Heart left ventricle (tissue), 16 donors: ENCODE data around the gene EIPR1. TPM values are rescaled to one million over a fixed set of nuclear protein-coding genes. Genes with fewer than 3 reads are reported as not detected.

Source experiments
- ATAC-seq, 4 donors: fragments of 200-7000 bp; cut with Tn5 transposase; one replicate each; pipeline ENCODE4 v1.9.1; 2020 to 2022; ENCODE audit warnings: moderate library complexity in 4 of 4, mild to moderate bottlenecking in 3 of 4, moderate number of reproducible peaks in 1 of 4
- DNase-seq, 5 donors: peaks; one replicate each; pipeline ENCODE4 v3.0.0-alpha.2; 2020
- H3K27ac ChIP-seq, 12 donors: fragments of 200-600 bp; sonication (generic) in 4 of 12; one replicate each; pipeline versions ENCODE4 v1.5.0 to v1.8.0; 2016 to 2022; ENCODE audit warnings: mild to moderate bottlenecking in 2 of 12
- H3K27me3 ChIP-seq, 9 donors: fragments of 200-600 bp; sonication (generic) in 2 of 9; one replicate each; pipeline versions ENCODE4 v1.5.1 to v1.8.0; 2016 to 2022; ENCODE audit warnings: mild to moderate bottlenecking in 3 of 9
- H3K36me3 ChIP-seq, 9 donors: fragments of 200-600 bp; sonication (generic) in 2 of 9; one replicate each; pipeline versions ENCODE4 v1.5.0 to v1.8.0; 2018 to 2022; ENCODE audit warnings: mild to moderate bottlenecking in 2 of 9
- H3K4me1 ChIP-seq, 12 donors: fragments of 200-600 bp; sonication (generic) in 4 of 12; one replicate each; pipeline versions ENCODE4 v1.5.0 to v1.8.0; 2016 to 2022; ENCODE audit warnings: mild to moderate bottlenecking in 3 of 12
- H3K4me3 ChIP-seq, 12 donors: fragments of 200-600 bp; sonication (generic) in 4 of 12; one replicate each; pipeline versions ENCODE4 v1.5.0 to v1.8.0; 2017 to 2022; ENCODE audit warnings: mild to moderate bottlenecking in 9 of 12, moderate library complexity in 4 of 12
- H3K9me3 ChIP-seq, 12 donors: fragments of 200-600 bp; sonication (generic) in 4 of 12; one replicate each; pipeline versions ENCODE4 v1.5.0 to v1.8.0; 2016 to 2022; ENCODE audit warnings: mild to moderate bottlenecking in 1 of 12
- CTCF ChIP-seq, 12 donors: fragments of 200-600 bp; sonication (generic) in 4 of 12; IDR thresholded peaks; one replicate each; pipeline versions ENCODE4 v1.5.0 to v1.8.0; 2018 to 2022; ENCODE audit warnings: antibody characterized with exemption in 12 of 12, mild to moderate bottlenecking in 5 of 12
- POLR2A ChIP-seq, 2 donors: fragments of 450-650 bp; IDR thresholded peaks; one replicate each; pipeline ENCODE4 v1.6.1; 2017; ENCODE audit warnings: antibody characterized with exemption in 2 of 2, mild to moderate bottlenecking in 2 of 2, moderate library complexity in 2 of 2
- WGBS, 4 donors: extraction: QIAGEN DNeasy Blood & Tissue Kit in 2 of 4; methylation state at CpG; one replicate each; pipeline versions ENCODE4 v1.1.5 to v1.1.7; 2013 to 2018; 5-methylcytosine and 5-hydroxymethylcytosine counted together
- intact Hi-C, 10 donors: fragments of 100-400 bp; cut with DNase I; formaldehyde crosslinking; loops; one replicate each; pipeline versions ENCODE4 v1.11.1 to v1.14.2; 2022
- polyA plus RNA-seq, 2 donors: library from polyadenylated mRNA; stranded (reverse); fragments of 200-250 nt; gene quantifications; one replicate each; pipeline ENCODE4 v1.2.3, GENCODE V29; 2013
- total RNA-seq, 9 donors: library from RNA; depleted of rRNA in 2 of 9; stranded (reverse); fragments of >200 nt in 2 of 9; fragmentation: NEBNext Ultra II Directional in 3 of 9; extraction: Animal tissue kit (Norgen Biotek cat#: 25700) in 3 of 9; gene quantifications; one replicate each; pipeline versions ENCODE4 v1.1.0 to v1.2.4, GENCODE V29; 2016 to 2023
- donor health status: ischemic (EF 13 %, LVEDD 7.1; RV severe dilation, severe dysfunction).
- donor health status: healthy with polysubstance abuse.
- donor health status: DM: no; HTN: yes; CAD: no.
- donor health status: DM: no; HTN: no; CAD: no.
- donor health status: ischemic (EF 25% LVEDD 6.9; RV normal size, moderate dysfunction).
- donor health status: ischemic (EF 25% LVEDD 5.7; RV mildly dilated, moderate dysfunction).
- donor health status: healthy.
- donor health status: DM: yes; HTN: yes; CAD: no.
- donor health status: ischemic (EF 35%, LVEDD 5.7; RV mildly dilated, moderate dysfunction).
- donor health status: nonischemic (EF 11% LVEDD 7.7; RV severe dilation, severe dysfunction).
- donor health status: DM: yes; HTN: yes; CAD: no.
- donor health status: PGD.
- donor health status: ischemic (EF 29% LVEDD 5.4; RV normal size, mild dysfunction).
- donor health status: nonischemic (EF 23%, LVEDD 6.1; RV moderate dilation, normal function).

The EIPR1 gene
- total and polyA plus RNA-seq, 11 donors = 7.9 to 26.1 (median 13.3) TPM

- 50 to 77% (median 72%) methylated on average over 7 to 8 of the region's 8 CpGs for WGBS, 4 donors
- ATAC-seq (peak in 1 of 4 donors; percentile 28), DNase-seq (no peak)
- Histone ChIP-seq H3K27me3 (no peaks in the 10 kb centered on the region), H3K4me3 (no peak overlapping the region), H3K4me1 (peaks cover 0 to 5% (median 0%) of the 10 kb centered on the region in 12 donors), H3K27ac (no peak overlapping the region), H3K36me3 (peaks cover 0 to 49% (median 6%) of the 10 kb centered on the region in 9 donors), H3K9me3 (no peaks in the 10 kb centered on the region)
- intact Hi-C loops = no loop called here
- TF ChIP-seq POLR2A (IDR thresholded peaks at IDR 0.05) = no peak
- no peak for TF ChIP-seq CTCF (IDR thresholded peaks at IDR 0.05)
These were observed 45.5 kb downstream of the EIPR1 start for GRCh38 chr2:3332133-3332532.

- 79 to 99% (median 90%) methylated on average over 5 of the region's 5 CpGs for WGBS, 4 donors
- peaks cover 0 to 5% (median 0%) of the 10 kb centered on the region in 12 donors for H3K4me1 ChIP-seq
- no peaks in the 10 kb centered on the region for H3K9me3 ChIP-seq
- H3K27me3 ChIP-seq = no peaks in the 10 kb centered on the region
- intact Hi-C loops = no loop called here
- H3K27ac ChIP-seq = no peak overlapping the region
- no peak overlapping the region for H3K4me3 ChIP-seq
- ATAC-seq (no peak), DNase-seq (no peak)
- H3K36me3 ChIP-seq = peaks cover 0 to 37% (median 3%) of the 10 kb centered on the region in 9 donors
- TF ChIP-seq POLR2A (IDR thresholded peaks at IDR 0.05) (no peak), CTCF (IDR thresholded peaks at IDR 0.05) (no peak)
These were observed 48.1 kb downstream of the EIPR1 start for GRCh38 chr2:3329491-3329890.

DNA sequence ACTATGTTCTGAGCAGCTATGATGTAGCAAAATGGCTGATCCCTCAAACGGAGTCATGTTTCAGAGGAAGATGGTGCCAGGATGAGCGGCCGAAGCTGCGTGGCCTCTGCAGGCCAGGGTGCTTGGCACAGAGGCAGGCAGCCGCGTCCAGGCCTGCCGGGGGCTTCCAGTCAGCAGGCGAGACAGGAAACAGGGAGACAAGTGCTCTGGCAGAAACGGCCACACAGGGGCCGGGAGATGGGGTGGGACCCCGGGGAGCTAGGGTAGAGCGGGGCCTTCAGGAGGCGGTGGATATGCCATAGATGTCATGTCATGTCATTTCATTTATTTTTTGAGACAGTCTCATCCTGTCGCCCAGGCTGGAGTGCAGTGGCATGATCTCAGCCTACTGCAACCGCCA is 50.7 kb downstream of the EIPR1 start:
- Histone ChIP-seq H3K9me3 (no peaks in the 10 kb centered on the region), H3K27ac (no peak overlapping the region), H3K27me3 (no peaks in the 10 kb centered on the region), H3K36me3 (peaks cover 0 to 13% (median 0%) of the 10 kb centered on the region in 9 donors), H3K4me3 (no peak overlapping the region), H3K4me1 (no peaks in the 10 kb centered on the region)
- TF ChIP-seq POLR2A (IDR thresholded peaks at IDR 0.05) (no peak), CTCF (IDR thresholded peaks at IDR 0.05) (no peak)
- DNase-seq (no peak), ATAC-seq (no peak)
- 80 to 87% (median 82%) methylated on average over 15 of the region's 15 CpGs for WGBS, 4 donors
- intact Hi-C loops = no loop called here

GRCh38 chr2:3326182-3326537 is 51.5 kb downstream of the EIPR1 start:
- WGBS, 4 donors = 84 to 99% (median 91%) methylated on average over 7 of the region's 7 CpGs
- Histone ChIP-seq H3K4me1 (no peaks in the 10 kb centered on the region), H3K36me3 (peaks cover 0 to 13% (median 0%) of the 10 kb centered on the region in 9 donors), H3K4me3 (no peak overlapping the region), H3K27me3 (no peaks in the 10 kb centered on the region), H3K27ac (no peak overlapping the region), H3K9me3 (no peaks in the 10 kb centered on the region)
- intact Hi-C loops = no loop called here
- no peak for TF ChIP-seq CTCF (IDR thresholded peaks at IDR 0.05)
- TF ChIP-seq POLR2A (IDR thresholded peaks at IDR 0.05) = no peak
- ATAC-seq (no peak), DNase-seq (no peak)
